CD1c-positive myeloid dendritic cell (primary cell): ENCODE data around the gene BIVM.

ENCODE experiments used
- DNase-seq: peaks from one replicate; pipeline ENCODE4 v3.0.0-alpha.2; 2016; ENCODE audit errors: extremely low spot score

The BIVM gene

GRCh38 chr13:102784483-102784882, 14.4 kb upstream of the BIVM start:
- no peak for DNase-seq

- DNase-seq: no peak
Measured at GRCh38 chr13:102788683-102789082, 10.2 kb upstream of the BIVM start.

- DNase-seq: no peak
Measured at GRCh38 chr13:102792396-102792795, 6.5 kb upstream of the BIVM start.

- DNase-seq: no peak
Measured at GRCh38 chr13:102793611-102794355, 5.1 kb upstream of the BIVM start.

- no peak for DNase-seq
Measured at GRCh38 chr13:102799426-102800144, 666 bp downstream of the BIVM start.

GRCh38 chr13:102800145-102801041, 1.5 kb downstream of the BIVM start:
- DNase-seq: peak; percentile 76

- no peak for DNase-seq
Measured at GRCh38 chr13:102805680-102806079, 6.8 kb downstream of the BIVM start.

GRCh38 chr13:102807699-102808098, 8.8 kb downstream of the BIVM start:
- DNase-seq: no peak

GRCh38 chr13:102812611-102813287, 13.8 kb downstream of the BIVM start:
- DNase-seq: no peak

- no peak for DNase-seq
Measured at GRCh38 chr13:102814025-102814607, 15.2 kb downstream of the BIVM start.

- no peak for DNase-seq
Measured at GRCh38 chr13:102814793-102815192, 15.9 kb downstream of the BIVM start.

- DNase-seq: no peak
Measured at GRCh38 chr13:102815788-102816187, 16.9 kb downstream of the BIVM start.

- no peak for DNase-seq
Measured at GRCh38 chr13:102816708-102817107, 17.8 kb downstream of the BIVM start.

- DNase-seq: no peak
Measured at GRCh38 chr13:102817241-102817640, 18.3 kb downstream of the BIVM start.

GRCh38 chr13:102817907-102818306, 19.0 kb downstream of the BIVM start:
- DNase-seq: no peak

- DNase-seq: no peak
Measured at GRCh38 chr13:102825400-102825799, 26.5 kb downstream of the BIVM start.

- no peak for DNase-seq
Measured at GRCh38 chr13:102825921-102826706, 27.2 kb downstream of the BIVM start.

- DNase-seq: no peak
Measured at GRCh38 chr13:102830646-102831045, 31.7 kb downstream of the BIVM start.

GRCh38 chr13:102836471-102836870, 37.6 kb downstream of the BIVM start:
- DNase-seq: no peak

GRCh38 chr13:102838273-102838672, 39.4 kb downstream of the BIVM start:
- no peak for DNase-seq

GRCh38 chr13:102838982-102839381, 40.1 kb downstream of the BIVM start:
- no peak for DNase-seq
